GM12872 (cell line): ENCODE results near the gene SENP5.

Experiments used
- TF ChIP-seq, protein P1 (sequence below): IDR thresholded peaks from 3 replicates; pipeline ENCODE4 v1.5.1; 2011; ENCODE audit warnings: low read depth, mild to moderate bottlenecking, low read length, moderate library complexity; ENCODE audit not compliant: insufficient read depth

Gene SENP5

DNA sequence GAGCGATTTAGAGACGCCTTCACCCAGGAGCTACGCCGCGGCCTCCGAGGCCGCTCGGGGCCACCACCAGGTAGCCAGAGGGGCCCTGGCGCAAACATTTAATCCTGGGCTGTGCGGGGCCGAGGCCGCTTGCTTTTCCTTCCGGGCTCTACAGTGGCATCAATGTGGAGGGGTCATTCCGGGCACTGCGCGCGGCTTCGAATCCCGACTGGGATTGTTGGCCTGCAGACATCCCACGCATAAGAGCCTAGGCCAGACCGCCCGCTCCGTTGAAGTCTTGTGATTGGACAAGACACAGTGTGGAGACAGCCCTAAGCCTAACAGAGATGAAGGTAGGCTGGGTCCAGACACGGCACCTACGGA, 75.2 kb downstream of the SENP5 start:
- TF ChIP-seq, protein P1, sequence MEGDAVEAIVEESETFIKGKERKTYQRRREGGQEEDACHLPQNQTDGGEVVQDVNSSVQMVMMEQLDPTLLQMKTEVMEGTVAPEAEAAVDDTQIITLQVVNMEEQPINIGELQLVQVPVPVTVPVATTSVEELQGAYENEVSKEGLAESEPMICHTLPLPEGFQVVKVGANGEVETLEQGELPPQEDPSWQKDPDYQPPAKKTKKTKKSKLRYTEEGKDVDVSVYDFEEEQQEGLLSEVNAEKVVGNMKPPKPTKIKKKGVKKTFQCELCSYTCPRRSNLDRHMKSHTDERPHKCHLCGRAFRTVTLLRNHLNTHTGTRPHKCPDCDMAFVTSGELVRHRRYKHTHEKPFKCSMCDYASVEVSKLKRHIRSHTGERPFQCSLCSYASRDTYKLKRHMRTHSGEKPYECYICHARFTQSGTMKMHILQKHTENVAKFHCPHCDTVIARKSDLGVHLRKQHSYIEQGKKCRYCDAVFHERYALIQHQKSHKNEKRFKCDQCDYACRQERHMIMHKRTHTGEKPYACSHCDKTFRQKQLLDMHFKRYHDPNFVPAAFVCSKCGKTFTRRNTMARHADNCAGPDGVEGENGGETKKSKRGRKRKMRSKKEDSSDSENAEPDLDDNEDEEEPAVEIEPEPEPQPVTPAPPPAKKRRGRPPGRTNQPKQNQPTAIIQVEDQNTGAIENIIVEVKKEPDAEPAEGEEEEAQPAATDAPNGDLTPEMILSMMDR: no peak

DNA sequence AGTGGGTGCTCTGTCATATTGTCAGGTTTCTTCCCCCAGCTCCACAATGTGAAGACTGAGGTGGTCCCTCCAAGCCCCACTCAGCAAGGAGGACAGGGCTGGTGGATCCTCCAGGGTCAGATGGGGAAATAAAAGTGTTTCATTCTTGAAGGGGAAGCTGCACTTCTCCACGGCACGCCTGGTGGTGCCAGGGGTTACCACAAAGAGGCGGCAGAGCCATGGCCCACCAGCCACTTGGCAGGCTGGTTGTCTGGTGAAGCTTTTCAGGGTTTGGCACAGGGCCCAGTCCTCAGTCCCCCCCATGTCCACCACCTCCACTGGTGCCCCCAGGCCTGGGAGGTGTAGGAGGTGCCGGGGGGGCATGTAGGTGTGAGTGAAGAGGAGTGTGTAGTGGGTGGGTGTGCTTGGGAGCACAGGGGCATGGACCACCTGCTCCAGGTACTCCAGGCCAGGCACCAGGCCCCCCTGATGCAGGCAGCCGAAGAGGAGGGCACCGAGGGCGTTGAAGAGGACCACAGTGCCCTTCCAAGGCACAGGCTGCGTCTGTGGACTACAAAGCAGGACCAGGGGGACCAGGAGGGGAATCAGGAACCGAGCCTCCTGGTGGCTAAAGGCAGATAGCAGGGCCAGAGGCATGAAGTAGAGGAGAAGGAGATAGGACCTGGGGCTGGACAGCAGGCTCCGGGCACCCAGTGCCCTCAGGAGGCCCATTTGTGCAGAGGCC, 79.6 kb downstream of the SENP5 start:
- TF ChIP-seq, protein P1: peak; percentile 26; the same call in 1 of the 3 replicates

DNA sequence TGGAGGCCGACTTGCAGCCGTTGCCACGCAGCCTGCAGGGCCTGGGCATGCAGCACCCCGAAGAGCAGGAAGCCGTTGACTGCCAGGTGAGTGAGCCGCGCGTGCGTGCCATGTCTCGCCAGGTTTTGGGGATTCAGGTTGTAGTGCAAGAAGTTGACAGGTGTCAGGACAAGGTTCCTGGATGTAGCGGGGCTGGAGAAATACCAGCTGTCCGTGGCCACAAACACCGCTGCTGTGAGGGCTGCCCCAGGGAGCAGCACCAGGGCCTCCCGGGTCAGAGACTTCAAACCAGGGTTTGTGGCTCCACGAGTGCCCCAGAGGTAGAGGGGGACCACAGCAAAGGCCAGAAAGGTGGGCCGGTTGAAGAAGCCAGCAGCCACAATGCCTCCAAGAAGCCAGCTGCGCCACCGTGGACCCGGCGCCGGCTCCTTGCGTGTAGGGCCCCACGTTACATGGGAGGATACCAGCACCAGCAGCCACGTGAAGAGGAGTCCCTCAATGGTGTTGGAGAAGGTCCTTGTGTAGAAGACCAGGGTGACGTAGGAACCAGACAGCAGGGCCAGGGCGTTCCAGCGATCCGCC, 80.2 kb downstream of the SENP5 start:
- TF ChIP-seq, protein P1: no peak

DNA sequence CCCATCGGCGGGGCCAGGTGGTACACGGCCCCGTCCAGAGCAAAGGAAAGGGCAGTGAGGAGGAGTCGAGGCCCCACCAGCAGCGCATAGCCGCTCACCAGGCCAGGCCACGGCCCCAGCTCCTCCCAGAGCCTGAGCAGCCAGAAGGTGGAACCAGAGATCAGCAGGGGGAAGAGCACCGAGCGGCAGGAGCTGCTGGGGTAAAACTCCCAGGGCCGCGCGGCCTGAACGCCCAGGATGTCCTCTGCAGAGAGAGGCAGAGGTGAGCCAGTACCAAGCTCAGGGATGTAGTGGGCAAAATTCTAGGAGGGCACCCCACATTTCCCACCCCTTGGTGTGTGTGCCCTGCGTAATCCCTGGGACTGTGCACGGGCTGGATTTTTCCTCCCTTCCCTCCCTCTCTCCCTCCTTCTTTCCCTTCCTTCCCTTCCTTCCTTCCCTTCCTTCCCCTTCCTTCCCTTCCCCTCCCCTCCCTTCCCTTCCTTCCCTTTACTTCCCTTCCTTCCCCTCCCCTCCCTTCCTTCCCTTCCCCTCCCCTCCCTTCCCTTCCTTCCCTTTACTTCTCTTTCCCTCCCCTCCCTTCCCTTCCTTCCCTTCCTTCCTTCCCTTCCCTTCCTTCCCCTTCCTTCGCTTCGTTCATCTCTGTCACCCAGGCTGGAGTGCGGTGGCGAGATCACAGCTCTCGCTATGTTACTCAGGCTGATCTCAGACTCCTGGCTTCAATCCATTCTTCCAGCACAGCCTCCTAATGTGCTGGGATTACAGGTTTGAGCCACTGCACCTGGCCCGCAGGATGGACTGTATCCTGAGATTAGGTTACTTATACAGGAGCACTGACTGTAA, 80.9 kb downstream of the SENP5 start:
- TF ChIP-seq, protein P1: 0 out of 3 replicates have a peak, but pooled peaks have one; percentile 13

DNA sequence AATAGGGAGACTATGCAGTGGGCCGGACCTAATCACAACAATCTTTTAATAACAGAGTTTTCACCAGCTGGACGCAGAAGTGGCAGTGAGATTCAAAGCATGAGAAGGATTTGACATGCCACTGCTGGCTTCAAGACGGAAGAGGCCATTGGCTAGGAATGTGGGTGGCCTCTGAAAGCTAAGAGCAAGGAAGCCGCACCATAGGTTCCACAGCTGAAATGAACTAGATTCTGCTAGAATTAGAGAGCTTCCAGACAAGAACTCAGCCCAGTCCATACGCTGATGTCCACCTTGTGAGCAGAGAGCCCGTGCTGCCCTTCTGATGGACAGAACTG, 81.5 kb downstream of the SENP5 start:
- TF ChIP-seq, protein P1: no peak

DNA sequence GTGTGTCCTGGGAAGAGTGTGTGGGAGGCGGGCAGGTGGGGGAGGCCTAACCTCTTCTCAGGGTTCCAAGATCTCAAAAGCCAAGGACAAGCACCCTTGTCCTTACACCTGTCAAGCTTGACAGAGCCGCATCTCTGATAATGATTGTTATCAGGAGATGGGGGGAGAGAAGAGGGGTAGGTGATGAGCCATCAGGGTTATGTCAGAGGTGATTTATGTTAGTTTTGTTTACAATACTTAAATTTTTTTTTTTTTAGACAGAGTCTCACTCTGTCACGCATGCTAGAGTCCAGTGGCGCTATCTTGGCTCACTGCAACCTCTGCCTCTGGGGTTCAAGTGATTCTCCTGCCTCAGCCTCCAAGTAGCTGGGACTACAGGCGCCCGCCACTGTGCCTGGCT, 82.0 kb downstream of the SENP5 start:
- TF ChIP-seq, protein P1: no peak

DNA sequence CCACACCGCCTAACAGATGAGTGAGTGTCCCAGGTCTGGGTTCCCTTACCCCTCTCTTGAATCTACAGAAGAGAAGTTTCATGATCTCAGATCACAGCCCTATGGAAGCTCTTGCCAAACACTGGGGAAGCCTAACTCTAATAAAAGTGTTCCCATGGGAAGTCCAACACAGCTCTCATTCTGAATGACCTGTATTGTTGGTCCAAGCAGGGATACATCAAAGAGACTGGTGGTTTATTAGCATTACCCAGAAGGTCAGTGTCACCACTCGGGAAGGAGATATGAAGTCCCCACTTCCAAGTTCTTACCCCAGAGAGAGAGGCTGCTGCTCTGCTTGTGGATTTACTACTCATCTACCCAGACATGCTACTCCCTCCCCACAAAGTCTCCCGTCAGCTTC, 83.7 kb downstream of the SENP5 start:
- TF ChIP-seq, protein P1: no peak
